PFSK-1 (cell line): ENCODE results near the gene ITPA.

Experiments used
- FOXP2 ChIP-seq: optimal IDR thresholded peaks from 2 replicates; pipeline ENCODE3; 2011; ENCODE audit warnings: borderline replicate concordance, control low read depth, inconsistent platforms; ENCODE audit not compliant: insufficient read depth; ENCODE audit errors: extremely low read length, extremely low read depth
- POLR2AphosphoS5 ChIP-seq: IDR thresholded peaks from 2 replicates; pipeline ENCODE4 v1.6.1; 2012; ENCODE audit warnings: low read depth, mild to moderate bottlenecking, control low read depth, low read length, moderate library complexity
- REST ChIP-seq, 2 experiments: IDR thresholded peaks; 2 replicates each; pipeline versions ENCODE4 v1.6.1 to v1.8.0; 2011 to 2012; ENCODE audit warnings: low read depth in 2 of 2, low read length in 2 of 2, control low read depth in 1 of 2, inconsistent platforms in 1 of 2, mild to moderate bottlenecking in 1 of 2, moderate library complexity in 1 of 2; ENCODE audit not compliant: insufficient read depth in 1 of 2
- SIN3A ChIP-seq: IDR thresholded peaks from 2 replicates; pipeline ENCODE4 v1.6.1; 2012; ENCODE audit warnings: mild to moderate bottlenecking, low read length, moderate library complexity, borderline replicate concordance; ENCODE audit not compliant: insufficient read depth
- TAF1 ChIP-seq: IDR thresholded peaks from 2 replicates; pipeline ENCODE4 v1.6.1; 2012; ENCODE audit warnings: low read length, control low read depth, borderline replicate concordance; ENCODE audit not compliant: insufficient read depth

The ITPA gene

DNA sequence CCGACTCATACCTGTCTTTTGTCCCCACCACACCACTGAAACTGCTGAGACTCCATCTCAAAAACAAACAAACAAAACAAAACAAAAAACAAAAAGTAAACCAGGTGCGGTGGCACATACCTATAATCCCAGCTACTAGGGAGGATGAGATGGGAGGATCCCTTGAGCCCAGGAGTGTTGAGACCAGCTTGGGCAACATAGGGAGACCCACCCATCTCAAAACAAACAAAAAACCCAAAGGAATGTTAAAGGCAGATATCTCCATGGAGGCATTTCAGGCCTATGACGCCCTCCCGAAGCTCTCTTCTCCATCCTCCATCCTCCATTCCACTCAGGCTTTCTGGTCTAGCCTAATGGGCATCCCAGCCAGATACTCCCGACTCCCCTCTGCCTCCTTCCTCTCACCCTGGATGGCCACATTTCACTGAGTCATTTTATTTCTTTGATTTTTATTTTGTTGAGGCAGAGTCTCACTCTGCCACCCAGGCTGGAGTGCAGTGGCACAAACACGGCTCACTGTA, 32.9 kb downstream of the ITPA start:
- TF ChIP-seq POLR2AphosphoS5 = no peak
- TF ChIP-seq REST (IDR thresholded peaks at IDR 0.05; ENCODE audit: insufficient read depth in 1 of 2, low read depth in 2 of 2, low read length in 2 of 2) = no peak
- TF ChIP-seq FOXP2 = no peak
- no peak for TF ChIP-seq SIN3A
- TF ChIP-seq TAF1 = no peak

- no peak for TF ChIP-seq FOXP2
- TF ChIP-seq TAF1 = no peak
- no peak for TF ChIP-seq POLR2AphosphoS5
- TF ChIP-seq REST (IDR thresholded peaks at IDR 0.05; ENCODE audit: insufficient read depth in 1 of 2, low read depth in 2 of 2, low read length in 2 of 2) = no peak
- TF ChIP-seq SIN3A = no peak
Measured at GRCh38 chr20:3243718-3244358, 34.5 kb downstream of the ITPA start.

- no peak for TF ChIP-seq POLR2AphosphoS5
- no peak for TF ChIP-seq FOXP2
- TF ChIP-seq SIN3A = no peak
- TF ChIP-seq REST (IDR thresholded peaks at IDR 0.05; ENCODE audit: insufficient read depth in 1 of 2, low read depth in 2 of 2, low read length in 2 of 2) = no peak
- TF ChIP-seq TAF1 = no peak
Measured at GRCh38 chr20:3244613-3245012, 35.3 kb downstream of the ITPA start.

- TF ChIP-seq SIN3A (no peak), POLR2AphosphoS5 (no peak)
Measured at GRCh38 chr20:3245156-3245555, 35.9 kb downstream of the ITPA start.

GRCh38 chr20:3245711-3246110, 36.4 kb downstream of the ITPA start:
- TF ChIP-seq REST (IDR thresholded peaks at IDR 0.05; ENCODE audit: insufficient read depth in 1 of 2, low read depth in 2 of 2, low read length in 2 of 2) (no peak), POLR2AphosphoS5 (no peak), TAF1 (no peak), SIN3A (no peak), FOXP2 (no peak)
